HG02798 (cell line): Measurements from ENCODE around the gene ST3GAL3.

Source experiments
- ATAC-seq: cut with Tn5 transposase; IDR thresholded peaks from one replicate; pipeline ENCODE4 v1.9.1; 2021; ENCODE audit warnings: mild to moderate bottlenecking; ENCODE audit not compliant: unreplicated experiment, poor library complexity

The ST3GAL3 gene

DNA sequence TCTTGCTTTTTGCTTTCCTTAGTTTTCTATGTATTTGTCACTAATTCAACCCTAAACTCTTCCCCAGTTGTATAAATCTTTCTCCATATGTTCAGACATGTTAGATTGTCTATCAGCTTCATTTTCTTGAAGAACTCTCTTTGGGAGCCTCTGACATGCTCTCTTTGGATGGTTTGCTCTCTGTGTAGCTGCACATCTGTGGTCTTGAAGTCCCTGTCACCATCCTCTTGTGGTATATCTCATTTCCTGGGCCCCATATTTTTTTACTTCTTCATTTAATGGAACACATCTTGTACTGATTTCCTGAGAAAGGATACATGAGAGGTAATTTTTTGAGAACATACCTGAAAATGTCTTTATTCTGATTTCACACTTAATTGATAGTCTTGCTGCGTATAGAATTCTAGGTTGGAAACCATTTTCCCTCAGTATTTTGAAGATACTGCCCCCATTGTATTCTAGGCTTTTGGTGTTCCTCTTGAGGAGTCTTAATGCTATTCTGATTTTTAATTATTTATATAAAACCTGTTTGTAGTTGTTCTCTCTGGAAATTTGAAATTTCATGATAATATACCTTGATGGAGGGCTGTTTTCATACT lies 72.6 kb downstream of the ST3GAL3 start:
- no peak for ATAC-seq

DNA sequence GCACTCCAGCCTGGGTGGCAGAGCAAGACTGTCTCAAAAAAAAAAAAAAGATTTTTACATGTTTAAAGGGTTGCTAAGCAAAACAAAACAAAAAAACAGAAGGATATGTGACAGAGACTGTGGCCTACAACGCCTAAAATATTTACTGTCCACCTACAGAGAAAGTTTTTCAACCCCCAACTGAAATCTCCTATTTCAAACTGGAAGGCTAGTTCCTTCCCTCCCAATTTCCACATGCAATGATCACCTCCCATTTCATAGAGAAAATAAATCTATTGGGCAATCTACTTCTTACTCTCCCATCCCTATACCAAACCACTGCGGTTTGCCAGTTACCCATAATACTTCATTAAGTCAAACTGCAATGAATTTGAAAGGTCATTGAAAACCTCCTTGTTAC lies 74.2 kb downstream of the ST3GAL3 start:
- no peak for ATAC-seq

DNA sequence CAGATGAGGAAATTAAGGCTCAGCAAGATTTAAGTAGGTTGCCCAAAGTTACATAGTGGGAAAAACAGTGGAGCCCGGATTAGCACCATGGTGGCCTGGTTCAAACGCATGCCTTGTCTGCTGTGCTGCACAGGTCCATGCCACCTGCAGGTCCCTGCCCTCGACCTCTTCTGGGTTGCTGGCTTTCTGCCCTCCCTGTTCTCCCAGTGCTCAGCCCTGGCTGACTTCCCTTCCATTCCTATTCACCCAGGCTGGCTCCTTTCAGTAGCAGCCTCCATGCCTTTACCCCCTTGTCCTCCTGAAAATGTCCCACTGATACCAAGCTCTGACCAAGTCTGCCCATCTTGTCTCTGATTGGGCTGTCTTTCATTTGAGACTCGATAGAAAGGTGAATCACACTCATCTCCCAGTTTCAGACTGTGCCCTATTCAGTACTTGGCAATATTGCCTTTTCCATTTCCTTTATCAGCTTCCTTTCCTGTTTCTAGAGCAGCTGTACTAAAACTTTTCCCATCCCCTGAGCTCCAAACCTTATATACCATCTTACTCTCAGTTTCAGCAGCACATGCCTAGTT lies 75.8 kb downstream of the ST3GAL3 start:
- no peak for ATAC-seq

DNA sequence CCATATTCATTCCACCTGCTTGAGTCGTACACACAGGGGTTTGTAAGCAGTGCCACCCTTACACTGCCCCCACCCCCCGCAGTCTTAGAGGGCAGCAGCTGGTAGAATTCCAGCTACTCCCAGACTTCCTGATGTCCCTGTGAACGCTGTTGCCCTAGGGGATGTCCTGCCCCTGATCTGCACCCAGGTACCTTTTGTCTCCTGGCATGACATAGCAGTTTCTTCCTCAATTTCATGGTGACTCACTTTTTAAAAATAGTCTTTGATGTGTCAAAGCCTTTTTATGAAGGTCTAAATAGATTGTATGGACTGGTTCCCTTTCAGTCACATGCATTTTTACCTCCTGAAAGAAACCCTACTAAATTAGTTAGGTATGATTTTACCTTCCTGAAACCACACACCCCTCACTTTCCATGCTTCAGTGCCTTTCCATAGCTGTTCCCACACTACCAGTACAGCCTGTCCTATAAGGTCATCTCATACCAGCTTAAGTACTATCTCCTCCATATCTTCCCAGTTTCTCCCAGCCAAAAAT lies 76.4 kb downstream of the ST3GAL3 start:
- ATAC-seq, result no peak

DNA sequence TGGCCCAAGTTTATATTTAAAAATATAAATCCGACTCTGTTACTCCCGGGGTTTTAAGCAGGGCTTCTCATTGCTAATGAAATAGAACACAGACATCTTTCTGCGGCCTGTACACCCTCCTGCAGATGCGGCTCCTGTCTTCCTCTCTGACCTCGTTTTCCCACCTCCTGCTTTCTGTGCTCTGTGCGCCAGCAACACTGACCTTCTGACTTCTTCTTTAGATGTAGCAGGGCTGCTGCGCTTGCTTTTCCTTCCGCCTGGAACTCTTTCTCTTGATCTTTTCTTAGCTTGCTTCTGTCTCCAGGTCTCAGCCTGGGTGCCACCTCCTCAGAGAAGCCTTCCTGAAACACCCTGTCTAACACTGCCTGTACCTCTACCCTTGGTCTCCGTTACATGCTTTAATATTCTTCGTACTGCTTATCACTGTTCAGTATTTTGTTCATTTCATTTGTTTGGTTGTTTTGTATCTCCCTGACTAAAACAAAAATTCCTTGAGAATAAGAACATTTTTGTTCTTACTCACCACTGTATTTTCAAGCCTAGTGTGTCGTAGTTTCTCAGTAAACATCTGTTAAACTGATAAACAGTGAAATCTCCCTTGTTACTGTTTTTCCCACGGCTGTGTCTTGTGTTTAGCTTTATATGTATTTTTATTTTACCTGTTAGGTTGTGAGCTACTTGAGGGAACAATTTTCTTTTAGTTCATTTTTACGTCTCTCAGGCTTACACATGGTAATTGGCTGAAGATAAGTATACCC lies 79.0 kb downstream of the ST3GAL3 start:
- ATAC-seq, result no peak

DNA sequence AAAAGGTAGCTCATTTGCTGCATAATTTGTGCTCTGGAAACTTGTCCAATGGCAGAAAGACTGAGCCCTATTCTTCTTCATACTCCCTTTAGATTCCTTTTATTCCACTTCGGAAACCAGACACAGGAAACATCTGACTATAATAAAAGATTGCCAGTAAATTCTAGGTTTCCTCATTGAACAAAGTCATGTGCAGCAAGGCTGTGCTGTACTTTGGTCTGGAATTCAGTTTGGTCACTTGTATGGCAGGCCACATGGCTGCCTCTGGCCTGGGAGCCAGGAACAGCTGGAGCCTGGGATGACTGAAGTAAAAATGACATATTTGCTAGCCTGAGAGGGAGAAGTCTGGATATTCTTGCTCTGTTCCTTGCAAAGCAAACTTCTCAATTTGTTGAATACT lies 79.6 kb downstream of the ST3GAL3 start:
- ATAC-seq, result no peak

DNA sequence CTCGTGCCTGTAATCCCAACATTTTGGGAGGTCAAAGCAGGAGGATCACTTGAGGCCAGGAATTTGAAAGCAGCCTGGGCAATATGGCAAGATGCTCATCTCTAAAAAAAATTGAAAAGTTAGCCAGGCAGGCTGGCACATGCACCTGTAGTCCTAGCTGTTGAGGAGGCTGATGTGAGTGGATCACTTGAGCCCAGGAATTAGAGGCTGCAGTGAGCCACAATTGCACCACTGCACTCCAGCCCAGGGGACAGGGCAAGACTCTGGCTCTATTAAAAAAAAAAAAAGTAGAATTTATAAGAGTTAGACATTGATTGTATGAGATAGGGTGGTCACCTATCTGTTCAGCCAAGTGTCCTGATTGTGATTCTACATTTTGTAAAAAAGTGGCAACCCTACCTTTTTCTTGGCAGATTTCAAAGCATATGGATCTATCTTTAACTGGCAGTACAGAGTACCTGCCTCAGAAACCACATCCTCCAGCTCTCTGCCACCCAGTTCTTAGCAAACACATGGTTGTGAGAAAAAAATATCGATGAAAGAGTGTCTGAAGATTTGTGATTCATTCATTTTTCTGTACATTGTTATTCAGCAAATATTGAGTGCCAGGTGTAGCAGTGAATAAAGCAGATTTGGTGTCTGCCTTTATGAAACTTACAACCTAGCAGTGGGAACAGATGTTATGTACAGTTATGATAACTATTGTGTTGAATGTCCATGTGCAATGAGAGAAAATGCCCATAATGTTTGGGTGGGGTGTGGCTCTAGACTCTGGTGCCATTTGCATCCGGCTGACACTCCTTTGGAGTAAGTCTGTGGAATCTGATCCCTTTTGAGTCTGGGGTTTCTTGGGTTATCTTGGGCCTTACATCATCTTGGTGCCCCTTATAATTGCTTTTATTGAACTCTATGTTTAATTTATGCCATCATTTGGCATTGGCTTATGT lies 82.5 kb downstream of the ST3GAL3 start:
- no peak for ATAC-seq

DNA sequence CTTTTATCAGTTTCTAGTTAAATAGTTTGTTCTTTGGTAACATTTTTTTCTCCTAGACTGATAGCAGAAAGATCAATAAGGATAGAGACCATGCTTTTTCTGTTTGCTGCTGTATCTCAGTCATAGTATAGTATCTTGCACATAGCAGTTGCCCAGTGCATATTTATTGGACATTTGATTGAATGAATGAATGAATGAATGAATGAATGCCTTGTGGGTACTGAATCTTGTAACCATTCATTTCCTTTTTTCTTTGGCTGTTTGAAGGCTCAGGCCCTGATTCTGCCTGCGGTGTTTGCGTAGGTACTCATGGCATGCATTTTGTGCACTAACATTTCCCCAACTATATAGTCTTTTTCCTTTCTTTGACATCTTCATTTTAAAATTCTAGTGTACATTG lies 83.9 kb downstream of the ST3GAL3 start:
- ATAC-seq, result no peak

DNA sequence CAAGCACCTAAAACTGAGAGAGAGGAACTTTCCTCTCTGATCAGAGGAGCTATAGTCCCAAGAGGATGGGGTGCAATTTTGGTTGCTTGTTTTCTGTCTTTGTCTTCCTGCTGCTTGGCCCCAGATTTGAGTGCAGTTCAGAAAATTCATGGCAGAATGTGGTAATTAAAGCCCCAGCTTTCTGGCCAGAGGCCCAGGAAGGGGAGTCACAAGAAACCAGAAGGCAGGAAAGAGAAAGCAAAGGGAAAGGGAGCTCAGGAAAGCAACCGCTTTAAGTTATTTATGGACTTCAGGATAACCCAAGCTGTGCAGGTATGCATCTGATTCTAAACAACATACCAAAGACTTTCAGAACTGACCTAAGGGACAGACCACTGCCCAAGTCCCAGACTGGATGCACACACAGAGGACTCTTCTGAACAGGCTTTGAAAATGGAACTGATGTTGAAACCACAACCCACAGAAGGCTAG lies 88.8 kb downstream of the ST3GAL3 start:
- no peak for ATAC-seq

DNA sequence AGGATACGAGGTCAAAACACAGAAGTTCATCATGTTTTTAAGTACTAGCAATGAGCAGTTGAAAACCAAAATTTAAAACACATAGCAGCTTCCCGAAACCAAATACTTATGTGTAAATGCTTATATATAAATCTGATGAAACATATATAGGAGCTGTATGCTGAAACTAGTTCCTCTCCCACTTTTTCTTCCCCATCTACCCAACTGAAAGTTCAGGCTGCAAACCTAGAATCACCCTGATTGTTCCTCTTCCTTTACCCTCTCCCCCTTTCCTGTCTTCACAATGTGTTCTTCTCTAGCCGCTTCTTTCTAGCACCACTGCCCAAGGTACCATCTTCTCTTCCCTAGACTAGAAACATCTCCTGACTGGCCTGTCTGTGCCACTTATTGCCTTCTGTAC lies 90.6 kb downstream of the ST3GAL3 start:
- ATAC-seq, result no peak

DNA sequence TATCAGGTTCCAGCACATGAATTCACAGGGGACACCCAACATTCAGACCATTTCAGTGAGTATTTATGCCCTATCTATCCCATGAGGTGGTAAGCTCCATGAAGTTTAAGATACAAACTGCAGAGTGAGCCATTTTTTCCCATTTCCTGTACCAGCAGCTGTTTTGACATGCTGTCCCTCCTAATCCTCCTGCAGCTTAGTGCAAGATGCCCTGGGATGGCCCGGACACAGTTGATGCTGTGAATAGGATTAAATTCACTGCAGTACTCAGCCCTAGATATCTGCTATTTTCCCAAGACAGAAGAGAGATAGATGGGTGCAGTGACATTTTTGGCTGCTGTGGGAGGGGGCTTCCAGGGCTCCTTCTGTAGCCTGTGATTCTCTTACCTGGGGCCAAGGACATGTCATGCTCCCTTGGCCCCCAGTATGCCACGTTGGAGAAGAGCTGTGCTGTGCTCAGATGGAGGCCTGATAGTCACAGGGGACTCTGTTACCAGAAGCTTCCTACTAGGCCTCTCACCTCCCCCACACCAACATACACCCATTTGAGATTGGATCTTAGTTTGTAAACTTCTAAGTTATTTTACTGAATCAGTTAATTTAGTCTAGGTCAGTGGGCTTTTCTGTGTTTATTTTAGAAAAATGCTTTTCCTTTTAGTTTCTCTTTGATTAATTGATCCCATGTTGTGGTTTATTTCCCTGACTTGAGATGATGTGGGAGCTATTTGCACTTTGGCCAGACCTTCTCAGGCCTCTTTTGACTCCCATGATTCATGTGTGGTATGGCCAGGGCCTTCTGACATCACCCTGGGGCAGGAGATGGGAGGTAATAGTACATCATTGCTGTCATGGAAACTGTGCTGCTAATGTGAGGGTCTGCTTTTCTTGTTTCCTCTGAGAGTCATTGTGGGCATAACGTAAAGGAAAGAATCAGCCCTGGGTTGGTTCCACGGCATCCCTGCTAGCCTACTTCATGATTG lies 92.6 kb downstream of the ST3GAL3 start:
- ATAC-seq, result no peak

DNA sequence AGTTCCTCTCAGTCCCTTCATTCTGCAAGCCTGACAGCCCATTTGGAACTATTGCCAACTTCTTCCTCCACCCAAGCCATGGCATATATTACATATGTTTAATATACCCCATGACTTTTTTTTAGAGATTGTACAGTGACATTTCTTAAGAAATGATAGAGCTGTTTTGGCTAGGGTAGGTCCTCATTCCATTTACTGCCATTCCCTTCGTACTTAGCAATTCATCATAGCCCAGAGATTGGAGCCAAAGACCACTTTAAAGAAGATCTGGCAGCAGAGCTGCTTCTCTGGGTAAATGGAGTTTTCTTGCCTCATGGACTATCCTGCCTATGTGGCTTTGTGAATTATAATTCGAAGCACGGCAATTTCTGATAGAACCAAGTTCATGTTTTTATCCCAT lies 93.4 kb downstream of the ST3GAL3 start:
- no peak for ATAC-seq

DNA sequence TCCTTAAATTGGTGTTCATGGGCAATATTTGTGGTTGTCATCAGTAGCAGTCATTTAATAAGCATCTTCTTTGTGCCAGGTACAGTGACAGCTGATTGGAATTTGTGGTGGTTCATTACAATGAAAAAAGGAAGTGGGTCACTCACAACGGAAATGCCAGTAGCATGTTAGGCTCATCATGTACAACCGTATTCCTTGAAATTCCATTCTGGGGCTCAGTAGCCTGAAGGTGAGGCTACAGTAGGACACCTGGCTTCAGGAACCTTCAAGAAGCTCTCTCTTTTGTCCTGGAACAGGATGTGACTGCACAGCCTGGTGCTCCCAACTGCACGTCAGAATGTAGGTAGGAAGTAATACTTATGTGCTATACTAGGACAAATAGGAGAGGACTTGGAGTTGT lies 93.9 kb downstream of the ST3GAL3 start:
- no peak for ATAC-seq

DNA sequence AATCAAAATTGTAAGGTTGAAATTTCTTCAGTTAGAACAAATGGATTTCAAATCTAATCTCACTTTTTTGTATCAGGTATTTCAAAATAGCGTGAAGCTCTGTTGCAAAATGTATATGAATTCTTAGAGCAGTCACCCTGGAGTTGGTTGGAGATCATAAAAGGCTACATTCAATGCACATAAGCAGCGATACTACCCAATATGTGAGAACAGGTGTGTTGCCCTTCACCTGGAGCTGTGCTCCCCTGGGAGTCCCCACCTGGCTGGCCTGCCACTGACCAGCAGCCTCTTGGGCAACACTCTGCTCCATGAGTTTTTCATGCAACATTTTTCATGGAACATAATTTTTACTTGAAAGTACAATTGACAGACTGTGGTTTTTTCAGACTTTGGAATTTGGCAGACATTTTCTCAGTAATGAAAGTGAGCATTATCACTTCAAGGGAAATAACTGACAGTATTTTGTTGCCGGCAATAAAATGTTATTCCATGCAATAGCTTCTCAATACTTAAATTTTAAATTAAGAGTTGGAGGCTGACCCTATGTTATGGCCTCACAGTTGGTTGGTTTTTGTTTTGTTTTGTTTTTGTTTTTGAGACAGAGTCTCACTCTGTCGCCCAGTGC lies 95.1 kb downstream of the ST3GAL3 start:
- no peak for ATAC-seq

DNA sequence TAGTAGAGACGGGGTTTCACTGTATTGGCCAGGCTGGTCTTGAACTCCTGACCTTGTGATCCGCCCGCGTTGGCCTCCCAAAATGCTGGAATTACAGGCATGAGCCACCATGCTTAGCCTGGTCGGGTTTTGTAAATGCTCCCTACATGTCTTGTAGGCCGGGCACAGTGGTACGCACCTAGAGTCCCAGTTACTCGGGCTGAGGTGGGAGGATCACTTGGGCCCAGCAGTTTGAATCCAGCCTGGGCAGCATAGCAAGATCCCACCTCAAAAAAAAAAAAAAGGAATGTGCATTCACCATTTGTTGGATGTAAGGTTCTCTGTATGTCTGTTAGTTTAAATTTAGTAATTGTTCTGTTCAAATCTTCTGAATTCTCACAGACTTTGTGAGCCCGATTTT lies 95.8 kb downstream of the ST3GAL3 start:
- ATAC-seq, result no peak

DNA sequence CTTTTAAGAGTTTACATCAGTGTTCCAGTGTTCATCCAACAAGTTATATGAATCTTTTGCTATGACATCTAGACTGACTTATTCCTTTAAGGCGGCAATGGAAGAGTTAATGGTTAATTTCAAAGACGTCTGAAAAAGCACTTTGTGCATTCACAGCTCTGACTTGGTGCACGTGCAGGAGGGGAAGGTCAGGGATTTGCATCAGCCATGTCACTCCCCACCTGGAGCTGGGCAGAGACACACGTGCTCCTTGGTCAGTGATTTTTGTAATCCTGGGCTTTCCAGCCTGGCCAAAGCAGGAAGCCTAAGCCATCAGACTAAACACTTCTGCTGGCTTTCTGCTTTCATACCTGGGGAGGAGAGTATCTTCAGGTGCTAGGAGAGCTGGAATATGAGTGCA lies 96.3 kb downstream of the ST3GAL3 start:
- ATAC-seq, result no peak

DNA sequence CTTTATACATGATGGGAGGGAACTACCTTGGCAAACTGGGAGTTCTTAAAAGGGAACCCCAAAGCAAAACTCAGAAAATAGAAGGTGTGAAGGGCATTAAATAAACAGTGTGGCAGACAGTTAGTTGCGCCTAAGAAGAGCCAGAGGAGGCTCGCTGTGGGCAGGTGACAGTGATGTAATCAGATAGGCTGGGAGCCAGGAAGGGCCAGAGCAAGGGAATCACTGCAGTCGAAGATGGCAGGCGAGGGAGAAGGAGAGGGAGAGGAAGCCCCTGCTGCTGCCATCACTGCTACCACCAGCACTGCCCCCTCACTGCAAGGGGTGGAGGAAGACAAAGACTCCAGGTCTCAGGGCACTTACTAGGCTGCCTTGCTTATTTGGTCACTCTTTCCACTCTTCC lies 97.2 kb downstream of the ST3GAL3 start:
- no peak for ATAC-seq

DNA sequence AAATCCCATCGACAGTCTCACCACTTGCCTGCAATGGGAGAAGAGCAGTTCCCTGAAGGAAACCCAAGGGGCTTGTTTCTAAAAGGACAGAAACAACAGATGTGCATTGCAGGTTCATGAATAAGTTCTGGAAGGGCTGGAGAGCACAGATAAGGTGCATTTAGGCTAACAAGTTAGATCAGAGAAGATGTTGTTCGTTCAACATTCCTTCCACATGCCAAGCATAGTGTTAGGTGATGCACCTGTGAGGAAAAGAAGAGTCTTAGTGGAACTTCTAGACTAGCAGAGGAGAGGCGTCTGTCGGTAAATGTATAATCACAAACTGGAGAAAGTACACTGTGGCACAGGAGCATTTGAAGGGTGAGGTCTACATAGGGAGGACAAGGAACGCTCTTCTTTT lies 98.0 kb downstream of the ST3GAL3 start:
- ATAC-seq, result no peak

DNA sequence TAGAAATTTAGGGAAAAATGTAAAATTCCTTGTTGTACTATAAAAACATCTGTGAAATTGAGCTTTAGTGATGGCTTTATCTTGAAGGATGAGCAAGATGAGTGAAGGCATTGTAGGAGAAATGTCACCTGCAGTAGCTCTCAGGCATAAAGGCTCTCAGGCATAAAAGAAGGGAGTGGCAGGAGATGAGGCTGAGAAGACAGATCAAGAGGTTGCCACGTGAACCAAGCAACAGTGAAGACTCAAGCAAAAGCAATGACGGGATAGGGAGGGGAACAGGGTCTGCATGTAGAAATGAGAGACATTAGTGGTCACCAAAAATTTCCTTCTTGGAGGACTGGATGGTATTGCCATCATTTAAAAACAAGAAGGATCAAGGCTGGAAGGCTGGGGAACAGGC lies 98.8 kb downstream of the ST3GAL3 start:
- no peak for ATAC-seq
